GM21447 (cell line): ENCODE data around the gene CFAP46.
"Not testable (repeated sequence)": the region's sequence is repeated elsewhere in the genome, so short reads cannot be mapped to it uniquely, and the experiment has no call there.

ENCODE experiments used
- ATAC-seq: cut with Tn5 transposase; IDR thresholded peaks from one replicate; pipeline ENCODE4 v1.9.1; 2021; ENCODE audit not compliant: unreplicated experiment

CFAP46 gene

GRCh38 chr10:132810141-132810806 is 132.1 kb downstream of the CFAP46 start:
- ATAC-seq = no peak

- no peak for ATAC-seq
Measured at GRCh38 chr10:132809232-132810140, 132.9 kb downstream of the CFAP46 start.

GRCh38 chr10:132808383-132809231 is 133.8 kb downstream of the CFAP46 start:
- ATAC-seq = no peak

GRCh38 chr10:132807621-132808049 is 134.7 kb downstream of the CFAP46 start:
- no peak for ATAC-seq

GRCh38 chr10:132806561-132807003 is 135.8 kb downstream of the CFAP46 start:
- no peak for ATAC-seq

GRCh38 chr10:132806110-132806509 is 136.3 kb downstream of the CFAP46 start:
- no peak for ATAC-seq

- no peak for ATAC-seq
Measured at GRCh38 chr10:132805599-132805998, 136.8 kb downstream of the CFAP46 start.

GRCh38 chr10:132804785-132805426 is 137.5 kb downstream of the CFAP46 start:
- no peak for ATAC-seq

- ATAC-seq = no peak
Measured at GRCh38 chr10:132804287-132804686, 138.1 kb downstream of the CFAP46 start.

GRCh38 chr10:132803416-132804210 is 138.8 kb downstream of the CFAP46 start:
- ATAC-seq = no peak

- no peak for ATAC-seq
Measured at GRCh38 chr10:132802694-132803320, 139.6 kb downstream of the CFAP46 start.

- ATAC-seq = no peak
Measured at GRCh38 chr10:132802048-132802447, 140.3 kb downstream of the CFAP46 start.

- no peak for ATAC-seq
Measured at GRCh38 chr10:132799865-132800264, 142.5 kb downstream of the CFAP46 start.

- ATAC-seq = no peak
Measured at GRCh38 chr10:132798876-132799275, 143.5 kb downstream of the CFAP46 start.

GRCh38 chr10:132798403-132798802 is 144.0 kb downstream of the CFAP46 start:
- ATAC-seq = no peak

- ATAC-seq = not testable (repeated sequence)
Measured at GRCh38 chr10:132797986-132798385, 144.4 kb downstream of the CFAP46 start.

- ATAC-seq = no peak
Measured at GRCh38 chr10:132796846-132797245, 145.5 kb downstream of the CFAP46 start.

GRCh38 chr10:132793871-132794849 is 148.2 kb downstream of the CFAP46 start:
- no peak for ATAC-seq
